Small intestine (tissue), 7 donors: ENCODE measurements around the gene FHIT. TPM values are rescaled to one million over a fixed set of nuclear protein-coding genes. Genes with fewer than 3 reads are reported as not detected.
"Not testable (repeated sequence)": the region's sequence is repeated elsewhere in the genome, so short reads cannot be mapped to it uniquely, and the experiment has no call there.

Experiments
- DNase-seq, 2 donors: peaks; one replicate each; pipeline versions ENCODE4 v3.0.0 to v3.0.0-alpha.2; 2013
- FAIRE-seq: peaks from 2 replicates; lab custom pipeline; 2012; peaks lifted over from hg19 to GRCh38; lab: Jason Lieb, UNC
- H3K27ac ChIP-seq, 3 donors: one replicate each; pipeline ENCODE4 v1.5.1; 2013; ENCODE audit warnings: low read length in 2 of 3, mild to moderate bottlenecking in 2 of 3, control low read depth in 1 of 3, inconsistent platforms in 1 of 3, low read depth in 1 of 3, moderate library complexity in 1 of 3
- H3K27me3 ChIP-seq, 3 donors: one replicate each; pipeline ENCODE4 v1.6.1; 2013; ENCODE audit warnings: low read length in 3 of 3, inconsistent platforms in 1 of 3; ENCODE audit not compliant: control insufficient read depth in 3 of 3, insufficient read depth in 3 of 3
- H3K36me3 ChIP-seq, 3 donors: one replicate each; pipeline ENCODE4 v1.6.1; 2013; ENCODE audit warnings: low read length in 3 of 3, inconsistent platforms in 1 of 3, low read depth in 1 of 3, mild to moderate bottlenecking in 1 of 3, moderate library complexity in 1 of 3; ENCODE audit not compliant: control insufficient read depth in 3 of 3, insufficient read depth in 2 of 3
- H3K4me1 ChIP-seq, 3 donors: one replicate each; pipeline ENCODE4 v1.6.1; 2013; ENCODE audit warnings: low read length in 2 of 3, inconsistent platforms in 1 of 3, low read depth in 1 of 3, mild to moderate bottlenecking in 1 of 3, moderate library complexity in 1 of 3; ENCODE audit not compliant: control insufficient read depth in 3 of 3, insufficient read depth in 2 of 3
- H3K4me3 ChIP-seq, 3 donors: one replicate each; pipeline ENCODE4 v1.5.1; 2013; ENCODE audit warnings: low read length in 3 of 3, control low read depth in 1 of 3, inconsistent platforms in 1 of 3, low read depth in 1 of 3, mild to moderate bottlenecking in 1 of 3, moderate library complexity in 1 of 3
- H3K9me3 ChIP-seq, 2 donors: one replicate each; pipeline ENCODE4 v1.6.1; 2013; ENCODE audit warnings: low read depth in 1 of 2, low read length in 1 of 2; ENCODE audit not compliant: control insufficient read depth in 2 of 2, insufficient read depth in 1 of 2
- WGBS, 3 donors: extraction: QIAGEN DNeasy Blood & Tissue Kit; methylation state at CpG; one replicate each; pipeline ENCODE4 v1.1.7; 2013; 5-methylcytosine and 5-hydroxymethylcytosine counted together
- polyA plus RNA-seq, 4 donors: library from polyadenylated mRNA; stranded (reverse) in 3 of 4; unstranded in 1 of 4; fragments of 200-250 nt in 3 of 4; fragments of 120-200 nt in 1 of 4; gene quantifications; one replicate each; pipeline versions ENCODE4 v1.2.1 to v1.2.3, GENCODE V29; 2013
- donor health status: healthy with polysubstance abuse.
- donor health status: control.
- donor health status: control.
- donor health status: Bipolar disorder and iron deficiency.
- donor health status: healthy.

The FHIT gene
- polyA plus RNA-seq, 4 donors, result 4.4 to 30.4 (median 7.0) TPM

- Histone ChIP-seq H3K4me1 (no peaks in the 10 kb centered on the region), H3K9me3 (no peaks in the 10 kb centered on the region), H3K36me3 (no peaks in the 10 kb centered on the region), H3K4me3 (no peak overlapping the region), H3K27ac (no peak overlapping the region), H3K27me3 (no peaks in the 10 kb centered on the region)
- FAIRE-seq (no peak), DNase-seq (no peak)
- 67 to 92% (median 86%) methylated on average over 5 of the region's 5 CpGs for WGBS, 3 donors
Observed at GRCh38 chr3:61029194-61029593, 222.1 kb downstream of the FHIT start.

DNA sequence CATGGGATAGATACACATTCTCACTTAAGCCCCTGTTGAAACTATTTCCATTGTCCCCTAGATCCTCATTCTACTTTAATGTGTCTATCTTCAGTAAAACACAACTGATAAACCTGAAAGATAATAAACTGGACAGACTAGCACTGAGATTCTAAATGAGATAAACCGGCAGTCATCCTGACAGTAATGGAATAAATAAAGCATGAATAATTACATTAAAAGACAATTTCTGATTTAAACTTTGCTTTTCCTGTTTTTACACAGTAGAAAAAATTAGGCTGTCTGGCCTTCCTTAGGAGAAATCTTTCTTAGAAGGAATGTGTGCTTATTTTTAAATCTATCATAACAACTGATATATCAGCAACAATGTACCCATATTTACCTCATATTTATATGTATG is 232.4 kb downstream of the FHIT start:
- FAIRE-seq, result no peak
- Histone ChIP-seq H3K27ac (no peak overlapping the region), H3K4me3 (no peak overlapping the region), H3K4me1 (no peaks in the 10 kb centered on the region), H3K36me3 (no peaks in the 10 kb centered on the region), H3K27me3 (no peaks in the 10 kb centered on the region), H3K9me3 (peaks cover 0 to 2% of the 10 kb centered on the region in 2 donors)
- no peak for DNase-seq
- 74 to 93% (median 91%) methylated on average over 1 of the region's 1 CpG for WGBS, 3 donors

GRCh38 chr3:61017028-61017427 is 234.2 kb downstream of the FHIT start:
- H3K4me3 ChIP-seq, H3K36me3 ChIP-seq, FAIRE-seq, DNase-seq, H3K9me3 ChIP-seq, H3K4me1 ChIP-seq, H3K27ac ChIP-seq, H3K27me3 ChIP-seq: not testable (repeated sequence)
- 90 to 91% (median 90%) methylated on average over 6 of the region's 6 CpGs for WGBS, 3 donors

DNA sequence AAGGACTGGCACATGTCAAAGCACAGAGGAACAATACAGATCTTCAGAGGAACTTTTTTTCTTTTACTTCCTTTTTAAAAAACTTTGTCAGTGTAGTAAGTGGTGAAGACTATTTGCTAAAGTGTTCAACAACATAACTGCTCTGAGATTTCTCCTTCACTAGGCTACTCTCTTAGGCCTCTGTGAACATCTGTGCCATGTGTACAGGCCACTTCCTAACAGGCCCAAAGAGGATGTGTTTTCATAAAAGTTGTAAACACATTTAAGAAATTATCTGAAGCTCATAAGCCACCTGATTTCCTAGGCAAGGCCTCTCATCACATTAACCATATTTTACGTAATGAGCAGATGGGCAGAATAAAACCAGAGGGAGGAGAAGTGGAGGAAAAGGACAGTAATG is 235.4 kb downstream of the FHIT start:
- Histone ChIP-seq H3K4me3 (no peak overlapping the region), H3K27me3 (no peaks in the 10 kb centered on the region), H3K27ac (no peak overlapping the region), H3K4me1 (no peaks in the 10 kb centered on the region), H3K36me3 (no peaks in the 10 kb centered on the region), H3K9me3 (peaks cover 0 to 2% of the 10 kb centered on the region in 2 donors)
- DNase-seq, result no peak
- WGBS, 3 donors, result 94 to 95% (median 95%) methylated on average over 1 of the region's 1 CpG
- no peak for FAIRE-seq

- Histone ChIP-seq H3K36me3 (no peaks in the 10 kb centered on the region), H3K4me3 (no peak overlapping the region), H3K27ac (no peak overlapping the region), H3K27me3 (no peaks in the 10 kb centered on the region), H3K9me3 (no peaks in the 10 kb centered on the region), H3K4me1 (no peaks in the 10 kb centered on the region)
- FAIRE-seq (no peak), DNase-seq (no peak)
- 77 to 83% (median 78%) methylated on average over 2 of the region's 2 CpGs for WGBS, 3 donors
Observed at GRCh38 chr3:61015408-61015807, 235.8 kb downstream of the FHIT start.

- WGBS, 3 donors, result 60 to 84% (median 73%) methylated on average over 5 of the region's 5 CpGs
- no peaks in the 10 kb centered on the region for H3K4me1 ChIP-seq
- H3K27me3 ChIP-seq, result no peaks in the 10 kb centered on the region
- DNase-seq (no peak), FAIRE-seq (no peak)
- no peak overlapping the region for H3K27ac ChIP-seq
- H3K4me3 ChIP-seq, result no peak overlapping the region
- H3K36me3 ChIP-seq, result no peaks in the 10 kb centered on the region
- H3K9me3 ChIP-seq, result no peaks in the 10 kb centered on the region
Observed at GRCh38 chr3:61008998-61009380, 242.3 kb downstream of the FHIT start.

DNA sequence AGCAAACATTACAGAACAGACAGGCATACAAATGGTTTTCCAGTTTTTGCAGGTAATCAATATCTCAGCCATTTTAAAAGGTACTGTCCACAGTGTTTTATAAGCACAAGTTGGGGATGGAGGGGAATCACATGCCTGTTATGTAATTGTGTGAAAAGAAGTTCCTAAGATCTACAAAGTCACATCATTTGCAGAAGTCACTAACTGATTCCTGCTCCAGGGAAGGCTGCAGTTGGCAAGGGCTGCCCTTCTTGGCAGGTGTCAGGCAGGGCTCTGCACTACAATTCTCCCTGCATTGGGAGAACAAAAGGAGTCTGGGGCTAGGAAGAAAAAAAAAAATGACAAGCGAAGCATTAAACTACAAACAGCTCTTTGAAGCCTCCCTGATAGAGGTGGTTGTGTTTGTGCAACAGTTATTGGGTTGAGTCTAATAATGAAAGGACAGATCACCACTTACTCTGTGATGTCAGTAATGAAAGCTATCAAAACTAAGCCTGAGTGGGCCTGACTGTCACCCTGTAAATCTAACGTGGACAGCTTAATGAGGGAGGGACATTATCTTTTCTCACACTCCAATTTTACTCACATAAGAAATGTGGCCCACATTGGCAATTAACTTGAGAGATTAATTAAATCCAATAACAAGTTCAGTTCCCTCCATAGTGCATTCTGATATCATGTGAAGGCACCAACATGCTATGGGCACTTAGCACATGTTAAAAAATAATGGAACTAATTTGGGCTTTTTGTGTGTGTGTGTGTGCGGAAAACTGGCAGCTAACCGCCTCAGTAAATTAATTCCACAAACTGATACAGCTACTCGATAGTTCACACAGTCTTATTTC is 242.9 kb downstream of the FHIT start:
- no peak for DNase-seq
- Histone ChIP-seq H3K9me3 (no peaks in the 10 kb centered on the region), H3K36me3 (no peaks in the 10 kb centered on the region), H3K4me1 (no peaks in the 10 kb centered on the region), H3K27me3 (no peaks in the 10 kb centered on the region), H3K4me3 (no peak overlapping the region), H3K27ac (no peak overlapping the region)
- 89 to 93% (median 90%) methylated on average over 5 of the region's 5 CpGs for WGBS, 3 donors
- no peak for FAIRE-seq

- DNase-seq (no peak), FAIRE-seq (no peak)
- Histone ChIP-seq H3K4me3 (no peak overlapping the region), H3K27ac (no peak overlapping the region), H3K36me3 (no peaks in the 10 kb centered on the region), H3K4me1 (no peaks in the 10 kb centered on the region), H3K27me3 (no peaks in the 10 kb centered on the region), H3K9me3 (no peaks in the 10 kb centered on the region)
- WGBS, 3 donors, result 89 to 97% (median 91%) methylated on average over 4 of the region's 4 CpGs
Observed at GRCh38 chr3:61005591-61005990, 245.7 kb downstream of the FHIT start.

- Histone ChIP-seq H3K9me3 (no peaks in the 10 kb centered on the region), H3K27me3 (no peaks in the 10 kb centered on the region), H3K4me3 (no peak overlapping the region), H3K36me3 (no peaks in the 10 kb centered on the region), H3K4me1 (no peaks in the 10 kb centered on the region), H3K27ac (no peak overlapping the region)
- 84 to 90% (median 90%) methylated on average over 3 of the region's 3 CpGs for WGBS, 3 donors
- no peak for DNase-seq
- no peak for FAIRE-seq
Observed at GRCh38 chr3:60998858-60999257, 252.4 kb downstream of the FHIT start.
